OCI-LY1 (cell line): ENCODE measurements around the gene STAC.

Experiments used
- EZH2 ChIP-seq: fragments of 200-600 bp; sonication (generic), shearing (Covaris generic); IDR thresholded peaks from 2 replicates; pipeline ENCODE4 v1.8.0; 2017; ENCODE audit warnings: borderline replicate concordance, mixed run types, mild to moderate bottlenecking, antibody characterized with exemption, low read length, moderate library complexity, mixed read lengths
- TF ChIP-seq, protein P1 (sequence below): fragments of 200-600 bp; sonication (generic), shearing (Covaris generic); IDR thresholded peaks from 2 replicates; pipeline ENCODE4 v1.5.1; 2017; ENCODE audit warnings: mild to moderate bottlenecking, antibody characterized with exemption, low read length, moderate library complexity, mixed read lengths

DNA sequence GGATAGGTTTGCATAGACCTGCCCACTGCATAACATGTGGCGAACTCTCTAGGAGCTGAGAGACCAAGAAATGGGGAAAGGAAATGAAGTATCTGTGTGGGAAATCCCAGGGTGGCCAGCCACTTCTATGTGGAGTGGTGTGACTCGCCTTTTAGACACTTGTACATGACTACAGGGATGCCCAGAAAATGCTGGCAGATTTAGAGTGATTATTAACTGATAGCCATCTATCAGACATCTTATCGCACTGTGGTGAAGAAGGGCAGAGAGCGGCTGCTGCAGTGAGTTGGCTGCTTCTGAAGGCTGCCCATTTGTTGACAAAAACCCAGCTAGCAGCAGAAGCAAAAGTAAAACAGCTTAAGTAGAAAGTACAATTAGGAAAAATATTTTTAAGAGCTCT is 18.1 kb upstream of the STAC start:
- no peak for TF ChIP-seq EZH2
- TF ChIP-seq, protein P1, sequence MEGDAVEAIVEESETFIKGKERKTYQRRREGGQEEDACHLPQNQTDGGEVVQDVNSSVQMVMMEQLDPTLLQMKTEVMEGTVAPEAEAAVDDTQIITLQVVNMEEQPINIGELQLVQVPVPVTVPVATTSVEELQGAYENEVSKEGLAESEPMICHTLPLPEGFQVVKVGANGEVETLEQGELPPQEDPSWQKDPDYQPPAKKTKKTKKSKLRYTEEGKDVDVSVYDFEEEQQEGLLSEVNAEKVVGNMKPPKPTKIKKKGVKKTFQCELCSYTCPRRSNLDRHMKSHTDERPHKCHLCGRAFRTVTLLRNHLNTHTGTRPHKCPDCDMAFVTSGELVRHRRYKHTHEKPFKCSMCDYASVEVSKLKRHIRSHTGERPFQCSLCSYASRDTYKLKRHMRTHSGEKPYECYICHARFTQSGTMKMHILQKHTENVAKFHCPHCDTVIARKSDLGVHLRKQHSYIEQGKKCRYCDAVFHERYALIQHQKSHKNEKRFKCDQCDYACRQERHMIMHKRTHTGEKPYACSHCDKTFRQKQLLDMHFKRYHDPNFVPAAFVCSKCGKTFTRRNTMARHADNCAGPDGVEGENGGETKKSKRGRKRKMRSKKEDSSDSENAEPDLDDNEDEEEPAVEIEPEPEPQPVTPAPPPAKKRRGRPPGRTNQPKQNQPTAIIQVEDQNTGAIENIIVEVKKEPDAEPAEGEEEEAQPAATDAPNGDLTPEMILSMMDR, result no peak
